ENCODE results near the gene PDIA6. TPM values are rescaled to one million over a fixed set of nuclear protein-coding genes. Genes with fewer than 3 reads are reported as not detected.

Gene PDIA6
- polyA plus RNA-seq, 4 donors, result 356 to 400 (median 363) TPM

- no peak for DNase-seq (ENCODE audit: low read depth in 4 of 4, low spot score in 3 of 4)
These were observed 79.0 kb downstream of the PDIA6 start for GRCh38 chr2:10733566-10733925.

Other genes with a start within 250 kb of the PDIA6 start
- 10 to 100 TPM; 27.8 to 33.3 (median 31.3) TPM for gene NOL10, start 122.8 kb downstream of the PDIA6 start, polyA plus RNA-seq (ENCODE audit: insufficient read length in 4 of 4)
- 1 to 10 TPM; 5.5 to 8.0 (median 7.3) TPM for gene ATP6V1C2, start 91.2 kb downstream of the PDIA6 start, polyA plus RNA-seq (ENCODE audit: insufficient read length in 4 of 4)
- gene KCNF1, start 99.1 kb upstream of the PDIA6 start, polyA plus RNA-seq (ENCODE audit: insufficient read length in 4 of 4), result 1 to 10 TPM in 2 of 4 donors, under 1 TPM in 2; 0.79 to 1.5 (median 1.1) TPM

Data from right renal pelvis (tissue), 4 donors.